Activated naive CD8-positive, alpha-beta T cell (primary cell): Measurements from ENCODE around the gene TIMP3.
"Not testable (repeated sequence)": the region's sequence is repeated elsewhere in the genome, so short reads cannot be mapped to it uniquely, and the experiment has no call there.

ENCODE experiments used
- H3K27ac Mint-ChIP-seq: one replicate; pipeline ENCODE4 v1.8.0; 2021; ENCODE audit warnings: mixed read lengths
- H3K27me3 Mint-ChIP-seq: one replicate; pipeline ENCODE4 v1.8.0; 2021; ENCODE audit warnings: mixed read lengths
- H3K36me3 Mint-ChIP-seq: one replicate; pipeline ENCODE4 v1.8.0; 2021; ENCODE audit warnings: mixed read lengths
- H3K4me1 Mint-ChIP-seq: one replicate; pipeline ENCODE4 v1.8.0; 2021; ENCODE audit warnings: low read depth, mixed read lengths
- H3K4me3 Mint-ChIP-seq: one replicate; pipeline ENCODE4 v1.8.0; 2021; ENCODE audit warnings: mild to moderate bottlenecking, mixed read lengths
- H3K9me3 Mint-ChIP-seq: one replicate; pipeline ENCODE4 v1.8.0; 2021; ENCODE audit warnings: low read depth, mixed read lengths

The TIMP3 gene

DNA sequence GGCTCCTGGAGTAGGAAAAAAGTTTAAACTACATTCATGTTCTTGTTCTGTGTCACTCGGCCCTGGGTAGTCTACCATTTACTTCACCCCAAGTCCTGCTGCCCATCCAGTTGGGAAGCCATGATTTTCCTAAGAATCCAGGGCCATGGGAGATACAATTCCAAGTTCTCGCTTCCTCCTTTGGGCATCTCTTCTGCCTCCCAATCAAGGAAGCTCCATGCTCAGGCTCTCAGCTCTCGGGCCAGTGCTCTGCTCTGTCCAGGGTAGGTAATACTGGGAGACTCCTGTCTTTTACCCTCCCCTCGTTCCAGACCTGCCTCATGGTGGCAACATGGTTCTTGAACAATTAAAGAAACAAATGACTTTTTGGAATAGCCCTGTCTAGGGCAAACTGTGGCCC lies 60.6 kb downstream of the TIMP3 start:
- no peaks in the 10 kb centered on the region for H3K27me3 Mint-ChIP-seq
- no peak overlapping the region for H3K4me3 Mint-ChIP-seq
- no peak overlapping the region for H3K27ac Mint-ChIP-seq
- no peaks in the 10 kb centered on the region for H3K36me3 Mint-ChIP-seq
- no peaks in the 10 kb centered on the region for H3K9me3 Mint-ChIP-seq
- no peaks in the 10 kb centered on the region for H3K4me1 Mint-ChIP-seq

DNA sequence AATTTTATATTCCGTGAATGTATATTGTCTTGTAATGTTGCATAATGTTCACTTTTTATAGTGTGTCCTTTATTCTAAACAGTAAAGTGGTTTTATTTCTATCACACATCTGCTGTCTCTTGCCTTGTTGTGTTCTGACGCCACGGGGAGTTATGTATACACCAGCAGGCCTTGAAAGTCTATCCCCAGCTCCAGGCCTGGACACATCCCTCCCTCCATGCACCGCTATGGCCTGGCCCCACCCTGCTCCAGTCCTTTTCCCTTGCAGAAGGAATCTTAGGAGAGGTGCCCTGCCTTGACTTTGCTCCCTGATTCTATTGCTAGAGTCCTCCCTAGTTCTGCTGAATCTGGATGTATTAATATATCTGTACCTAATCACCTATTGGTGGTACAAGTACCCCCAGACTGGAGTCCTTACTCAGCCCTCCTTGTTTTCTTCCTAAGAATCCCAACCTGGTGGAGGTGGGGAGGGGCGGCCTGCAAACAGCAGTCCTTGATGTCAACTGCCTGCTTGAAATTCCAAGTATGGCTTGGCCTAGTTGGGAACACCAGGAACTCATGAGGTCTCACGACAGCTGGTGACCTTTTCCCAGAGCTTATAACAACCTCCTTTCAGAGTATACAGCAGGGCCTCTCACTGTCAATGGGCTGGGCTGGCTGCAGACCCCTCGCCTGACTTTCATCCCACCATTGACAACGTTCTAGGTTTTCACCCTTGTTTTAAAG lies 61.6 kb downstream of the TIMP3 start:
- Mint-ChIP-seq H3K4me3 (no peak overlapping the region), H3K4me1 (no peaks in the 10 kb centered on the region), H3K9me3 (no peaks in the 10 kb centered on the region), H3K36me3 (no peaks in the 10 kb centered on the region), H3K27ac (no peak overlapping the region), H3K27me3 (no peaks in the 10 kb centered on the region)

DNA sequence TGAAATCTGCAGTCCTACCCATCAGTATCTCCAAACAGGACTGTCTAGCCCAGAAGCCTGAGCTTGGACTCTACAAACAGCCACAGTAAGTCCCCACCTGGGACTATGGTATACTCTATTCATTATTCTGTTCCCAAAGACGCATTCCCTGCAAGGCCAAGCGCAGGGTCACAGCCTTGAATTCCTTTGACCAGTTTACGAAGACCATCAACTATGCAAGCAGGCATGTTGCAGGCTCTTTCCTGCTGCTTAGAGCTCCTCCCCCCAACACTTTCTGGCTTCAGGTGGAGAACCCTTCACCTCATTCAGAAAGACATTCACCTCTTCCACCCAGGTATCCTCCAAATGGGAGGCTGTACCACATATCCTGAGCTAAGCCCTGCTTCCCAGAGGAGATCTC lies 62.5 kb downstream of the TIMP3 start:
- no peaks in the 10 kb centered on the region for H3K4me1 Mint-ChIP-seq
- no peak overlapping the region for H3K27ac Mint-ChIP-seq
- no peaks in the 10 kb centered on the region for H3K9me3 Mint-ChIP-seq
- no peaks in the 10 kb centered on the region for H3K36me3 Mint-ChIP-seq
- H3K4me3 Mint-ChIP-seq: no peak overlapping the region
- H3K27me3 Mint-ChIP-seq: no peaks in the 10 kb centered on the region

DNA sequence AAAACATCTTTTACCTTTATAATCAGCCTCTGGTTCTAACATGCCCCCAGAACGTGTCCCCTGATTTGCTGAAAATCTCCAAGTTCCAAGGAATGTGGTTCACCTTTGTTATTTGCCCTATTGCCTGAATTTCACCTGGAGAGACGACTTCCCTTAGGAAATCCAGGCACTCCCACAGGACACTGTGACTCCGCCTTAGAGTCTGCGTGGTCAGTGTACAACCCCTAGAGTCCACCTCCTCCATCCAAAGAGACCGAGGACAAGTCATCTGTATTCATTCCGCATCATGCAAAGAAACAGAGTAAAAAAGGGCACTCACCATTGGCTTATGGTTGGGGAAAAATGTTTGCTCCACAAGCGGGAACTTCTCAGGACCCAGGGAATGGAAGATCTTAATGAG lies 63.1 kb downstream of the TIMP3 start:
- Mint-ChIP-seq H3K4me3 (no peak overlapping the region), H3K27ac (no peak overlapping the region), H3K9me3 (no peaks in the 10 kb centered on the region), H3K4me1 (no peaks in the 10 kb centered on the region), H3K27me3 (no peaks in the 10 kb centered on the region), H3K36me3 (no peaks in the 10 kb centered on the region)

DNA sequence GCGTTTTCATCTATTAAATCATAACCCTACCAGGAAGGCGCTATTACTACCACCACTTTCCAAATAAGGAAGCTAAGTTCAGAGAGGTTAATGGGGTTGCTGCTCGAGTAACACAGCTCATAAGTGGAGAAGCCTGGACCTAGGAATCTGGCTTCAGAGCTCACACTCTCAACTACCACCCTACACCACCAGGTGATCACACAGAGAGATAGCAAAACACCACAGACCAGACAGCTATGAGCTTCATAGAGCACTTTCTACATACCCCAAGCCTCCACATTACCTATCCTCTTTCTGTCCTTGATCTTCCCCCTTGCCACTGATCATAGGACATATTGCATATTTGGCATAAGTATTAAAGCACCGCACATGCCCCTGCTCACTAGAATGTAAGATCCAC lies 65.4 kb downstream of the TIMP3 start:
- H3K36me3 Mint-ChIP-seq: no peaks in the 10 kb centered on the region
- no peak overlapping the region for H3K27ac Mint-ChIP-seq
- no peaks in the 10 kb centered on the region for H3K9me3 Mint-ChIP-seq
- no peak overlapping the region for H3K4me3 Mint-ChIP-seq
- H3K27me3 Mint-ChIP-seq: no peaks in the 10 kb centered on the region
- H3K4me1 Mint-ChIP-seq: no peaks in the 10 kb centered on the region

DNA sequence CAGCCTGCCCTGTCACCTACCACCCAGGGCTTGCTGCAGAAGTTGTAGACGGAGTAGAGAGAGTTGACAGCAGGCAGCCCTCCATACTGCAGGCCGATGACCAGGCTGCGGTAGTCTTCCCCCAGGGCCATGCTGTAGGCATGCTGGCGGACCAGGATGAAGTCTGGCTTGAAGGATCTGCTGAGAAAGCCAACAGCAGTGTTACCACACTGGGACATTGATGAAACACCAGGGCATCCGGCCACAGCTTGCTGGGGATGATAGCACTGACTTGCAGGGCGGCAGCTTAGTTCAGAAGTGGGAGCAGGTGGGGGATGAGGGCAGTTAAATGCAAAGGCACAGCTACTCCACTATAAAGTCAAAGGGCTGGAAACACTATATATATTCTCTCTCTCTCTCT lies 67.4 kb downstream of the TIMP3 start:
- no peak overlapping the region for H3K27ac Mint-ChIP-seq
- H3K36me3 Mint-ChIP-seq: no peaks in the 10 kb centered on the region
- no peaks in the 10 kb centered on the region for H3K4me1 Mint-ChIP-seq
- no peaks in the 10 kb centered on the region for H3K9me3 Mint-ChIP-seq
- H3K27me3 Mint-ChIP-seq: no peaks in the 10 kb centered on the region
- no peak overlapping the region for H3K4me3 Mint-ChIP-seq

DNA sequence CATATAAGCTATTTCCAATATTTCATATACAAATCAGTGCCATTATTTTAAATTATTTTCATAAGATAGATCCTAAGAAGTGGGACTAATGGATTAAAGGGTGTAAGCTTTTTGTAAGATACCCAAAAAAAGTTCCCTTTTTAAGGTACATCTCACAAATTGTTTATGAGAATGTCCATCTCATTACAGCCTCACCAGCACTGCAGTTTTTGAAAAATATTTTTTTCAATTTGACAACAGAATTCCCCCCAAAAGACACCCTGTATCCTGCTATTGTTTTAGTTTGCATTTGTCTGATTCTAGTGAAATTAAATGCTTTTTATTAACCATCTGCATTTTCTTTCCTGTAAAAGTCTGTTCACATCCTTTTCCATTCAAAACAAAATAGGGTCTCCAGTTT lies 69.0 kb downstream of the TIMP3 start:
- no peaks in the 10 kb centered on the region for H3K27me3 Mint-ChIP-seq
- H3K27ac Mint-ChIP-seq: no peak overlapping the region
- no peaks in the 10 kb centered on the region for H3K4me1 Mint-ChIP-seq
- no peaks in the 10 kb centered on the region for H3K9me3 Mint-ChIP-seq
- H3K36me3 Mint-ChIP-seq: no peaks in the 10 kb centered on the region
- no peak overlapping the region for H3K4me3 Mint-ChIP-seq

DNA sequence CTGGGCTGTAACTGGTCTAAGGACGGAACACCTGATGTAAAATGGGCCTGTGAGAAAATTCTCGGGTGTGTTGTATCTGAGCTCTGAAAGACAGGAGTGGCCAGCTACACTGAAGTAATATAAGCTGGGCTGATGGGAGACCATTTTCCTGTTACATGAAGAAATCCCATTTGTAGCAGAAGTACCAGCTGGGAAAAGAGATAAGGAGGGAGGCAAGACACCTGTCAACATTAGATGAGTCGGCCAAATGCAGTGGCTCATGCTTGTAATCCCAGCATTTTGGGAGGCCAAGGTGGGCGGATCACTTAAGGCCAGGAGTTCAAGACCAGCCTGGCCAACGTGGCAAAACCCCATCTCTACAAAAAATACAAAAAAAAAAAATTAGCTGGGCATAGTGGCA lies 72.1 kb downstream of the TIMP3 start:
- not testable (repeated sequence) for H3K36me3 Mint-ChIP-seq, H3K27me3 Mint-ChIP-seq, H3K9me3 Mint-ChIP-seq, H3K27ac Mint-ChIP-seq, H3K4me3 Mint-ChIP-seq, H3K4me1 Mint-ChIP-seq

DNA sequence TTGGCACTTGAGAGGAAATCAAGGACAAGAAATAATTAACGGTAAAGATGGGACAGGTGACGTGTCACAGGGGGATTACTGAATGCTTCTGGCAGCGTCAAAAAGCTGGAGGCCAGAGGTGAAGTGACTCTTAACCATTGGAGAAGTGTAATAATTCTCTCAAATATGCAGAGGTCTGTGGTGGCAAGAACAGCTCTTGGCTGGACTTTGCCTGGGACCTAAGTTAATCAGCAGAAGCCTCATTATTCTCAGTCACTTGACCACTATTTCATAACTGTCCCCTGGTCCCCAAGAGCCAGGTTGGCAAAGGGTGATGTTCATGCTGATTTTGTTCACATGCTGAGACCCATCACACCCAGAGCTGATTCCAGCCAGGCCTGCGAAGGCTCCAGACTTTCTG lies 72.9 kb downstream of the TIMP3 start:
- no peak overlapping the region for H3K27ac Mint-ChIP-seq
- H3K36me3 Mint-ChIP-seq: no peaks in the 10 kb centered on the region
- H3K27me3 Mint-ChIP-seq: no peaks in the 10 kb centered on the region
- no peak overlapping the region for H3K4me3 Mint-ChIP-seq
- H3K4me1 Mint-ChIP-seq: no peaks in the 10 kb centered on the region
- H3K9me3 Mint-ChIP-seq: no peaks in the 10 kb centered on the region

DNA sequence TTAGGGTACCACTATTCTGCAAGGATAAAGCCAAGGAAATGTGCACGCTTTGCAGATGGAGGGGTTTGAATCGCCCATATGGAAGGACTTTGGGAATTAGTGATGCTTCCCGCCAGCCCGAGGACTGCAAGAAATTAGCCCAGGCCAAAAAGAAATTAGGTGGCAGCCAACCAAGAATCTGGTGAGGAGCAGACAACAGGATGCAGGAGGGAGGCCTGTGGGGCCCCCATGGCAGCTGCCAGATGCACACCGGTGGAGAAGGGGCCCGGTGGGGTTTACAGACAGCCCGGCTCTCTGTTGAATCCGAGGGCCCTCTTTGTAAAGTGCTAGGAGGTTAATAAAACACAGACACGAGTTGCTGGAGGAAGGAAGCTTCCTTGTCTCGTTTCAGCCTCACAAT lies 73.5 kb downstream of the TIMP3 start:
- H3K9me3 Mint-ChIP-seq: no peaks in the 10 kb centered on the region
- no peaks in the 10 kb centered on the region for H3K27me3 Mint-ChIP-seq
- H3K4me1 Mint-ChIP-seq: no peaks in the 10 kb centered on the region
- no peak overlapping the region for H3K4me3 Mint-ChIP-seq
- H3K36me3 Mint-ChIP-seq: no peaks in the 10 kb centered on the region
- no peak overlapping the region for H3K27ac Mint-ChIP-seq

DNA sequence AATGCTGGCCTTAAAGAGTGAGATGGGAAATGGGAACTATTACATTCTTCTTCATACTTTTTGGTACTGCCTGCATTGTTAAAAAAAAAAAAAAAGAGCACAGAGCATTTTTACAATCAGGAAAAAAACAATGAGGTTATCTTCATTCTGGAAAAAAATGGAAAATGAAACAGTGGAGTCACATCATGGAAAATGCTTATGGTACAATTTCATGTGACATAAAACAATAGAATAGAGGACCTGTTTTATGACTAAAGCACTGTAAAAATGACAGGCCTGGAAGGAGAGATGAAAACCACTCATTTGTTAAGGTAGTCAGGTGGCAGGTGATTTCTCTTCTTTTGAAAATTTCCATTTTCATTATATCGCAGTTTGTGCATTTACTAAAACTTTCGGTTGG lies 75.0 kb downstream of the TIMP3 start:
- H3K36me3 Mint-ChIP-seq: no peaks in the 10 kb centered on the region
- no peaks in the 10 kb centered on the region for H3K9me3 Mint-ChIP-seq
- no peaks in the 10 kb centered on the region for H3K27me3 Mint-ChIP-seq
- no peak overlapping the region for H3K27ac Mint-ChIP-seq
- peaks cover 11% of the 10 kb centered on the region for H3K4me1 Mint-ChIP-seq
- H3K4me3 Mint-ChIP-seq: no peak overlapping the region

DNA sequence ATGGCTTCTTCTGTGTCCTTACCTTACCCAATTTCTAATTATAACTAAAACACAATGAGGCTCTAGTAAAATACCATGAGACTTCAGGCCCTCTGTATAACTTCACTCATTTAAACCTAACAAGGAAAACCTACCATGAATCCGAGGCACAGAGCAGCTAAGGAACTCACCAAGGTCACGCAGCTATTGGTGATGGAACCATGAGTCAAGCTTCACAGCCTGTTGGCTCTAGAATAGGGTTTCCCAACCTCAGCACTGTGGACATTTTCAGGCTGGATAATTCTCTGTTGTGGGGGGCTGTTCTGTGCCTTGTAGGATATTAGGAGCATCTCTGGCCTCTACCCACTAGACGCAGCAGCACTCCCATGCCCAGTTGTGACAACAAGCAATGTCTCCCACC lies 75.7 kb downstream of the TIMP3 start:
- H3K27ac Mint-ChIP-seq: no peak overlapping the region
- no peaks in the 10 kb centered on the region for H3K27me3 Mint-ChIP-seq
- H3K36me3 Mint-ChIP-seq: no peaks in the 10 kb centered on the region
- no peaks in the 10 kb centered on the region for H3K9me3 Mint-ChIP-seq
- no peak overlapping the region for H3K4me3 Mint-ChIP-seq
- peaks cover 14% of the 10 kb centered on the region for H3K4me1 Mint-ChIP-seq

DNA sequence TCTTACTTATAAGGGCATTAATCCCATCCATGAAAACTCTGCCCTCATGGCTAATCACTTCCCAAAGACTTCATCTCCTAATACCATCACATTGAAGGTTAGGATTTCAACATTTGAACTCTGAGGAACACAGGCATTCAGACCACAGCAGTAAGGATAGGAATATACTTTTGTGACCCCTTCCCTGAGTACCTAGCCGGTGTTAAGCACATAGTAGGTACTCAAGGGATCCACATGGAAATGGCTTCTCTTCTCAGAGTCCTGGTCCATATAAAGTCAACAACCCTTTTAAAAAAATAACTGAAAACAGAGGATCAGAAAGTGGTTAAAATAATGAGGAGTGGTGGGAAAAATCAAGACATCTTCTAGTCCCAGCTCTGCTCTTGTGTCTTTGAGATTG lies 78.0 kb downstream of the TIMP3 start:
- Mint-ChIP-seq H3K9me3 (no peaks in the 10 kb centered on the region), H3K27me3 (no peaks in the 10 kb centered on the region), H3K36me3 (no peaks in the 10 kb centered on the region), H3K27ac (no peak overlapping the region), H3K4me1 (peaks cover 17% of the 10 kb centered on the region), H3K4me3 (no peak overlapping the region)

DNA sequence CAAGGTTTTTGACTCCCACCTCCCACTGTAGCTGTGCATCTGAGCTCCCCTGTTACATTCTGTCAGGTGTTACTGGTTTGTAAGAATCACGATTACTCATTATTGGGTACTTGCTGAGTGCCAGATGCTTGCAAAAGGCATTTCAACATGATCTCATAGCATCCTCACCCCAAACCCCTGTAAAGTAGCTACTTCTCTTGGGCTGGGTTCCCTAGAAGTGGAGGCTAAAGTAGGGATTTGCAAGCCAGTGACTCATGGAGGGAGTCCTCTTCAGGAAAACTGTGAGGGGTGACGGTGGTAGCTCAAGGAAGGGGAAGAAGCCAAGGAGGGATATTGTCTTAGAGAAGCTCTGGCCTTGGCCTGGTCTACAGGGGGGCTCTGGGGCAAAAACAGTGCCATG lies 78.6 kb downstream of the TIMP3 start:
- no peaks in the 10 kb centered on the region for H3K27me3 Mint-ChIP-seq
- H3K4me1 Mint-ChIP-seq: peaks cover 17% of the 10 kb centered on the region
- no peak overlapping the region for H3K27ac Mint-ChIP-seq
- no peak overlapping the region for H3K4me3 Mint-ChIP-seq
- H3K9me3 Mint-ChIP-seq: no peaks in the 10 kb centered on the region
- no peaks in the 10 kb centered on the region for H3K36me3 Mint-ChIP-seq

DNA sequence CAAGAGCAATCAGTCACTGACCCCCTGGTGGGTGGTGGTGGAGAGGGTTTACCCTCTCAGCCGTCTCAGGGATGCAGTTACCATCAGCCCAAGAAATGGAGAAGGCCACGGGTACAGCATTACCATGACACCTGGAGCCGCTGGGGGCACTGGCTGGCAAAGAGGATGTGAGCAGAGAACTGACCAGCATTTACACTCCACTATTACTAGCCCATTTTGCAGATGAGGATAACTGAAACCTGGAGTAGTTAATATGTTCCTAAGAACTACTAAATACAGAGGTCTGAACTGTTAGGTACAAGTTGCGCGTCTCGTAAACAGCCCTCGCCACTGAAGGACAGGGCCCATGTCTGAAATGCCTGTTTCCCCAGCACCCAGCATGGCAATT lies 79.0 kb downstream of the TIMP3 start:
- Mint-ChIP-seq H3K36me3 (no peaks in the 10 kb centered on the region), H3K27me3 (no peaks in the 10 kb centered on the region)

DNA sequence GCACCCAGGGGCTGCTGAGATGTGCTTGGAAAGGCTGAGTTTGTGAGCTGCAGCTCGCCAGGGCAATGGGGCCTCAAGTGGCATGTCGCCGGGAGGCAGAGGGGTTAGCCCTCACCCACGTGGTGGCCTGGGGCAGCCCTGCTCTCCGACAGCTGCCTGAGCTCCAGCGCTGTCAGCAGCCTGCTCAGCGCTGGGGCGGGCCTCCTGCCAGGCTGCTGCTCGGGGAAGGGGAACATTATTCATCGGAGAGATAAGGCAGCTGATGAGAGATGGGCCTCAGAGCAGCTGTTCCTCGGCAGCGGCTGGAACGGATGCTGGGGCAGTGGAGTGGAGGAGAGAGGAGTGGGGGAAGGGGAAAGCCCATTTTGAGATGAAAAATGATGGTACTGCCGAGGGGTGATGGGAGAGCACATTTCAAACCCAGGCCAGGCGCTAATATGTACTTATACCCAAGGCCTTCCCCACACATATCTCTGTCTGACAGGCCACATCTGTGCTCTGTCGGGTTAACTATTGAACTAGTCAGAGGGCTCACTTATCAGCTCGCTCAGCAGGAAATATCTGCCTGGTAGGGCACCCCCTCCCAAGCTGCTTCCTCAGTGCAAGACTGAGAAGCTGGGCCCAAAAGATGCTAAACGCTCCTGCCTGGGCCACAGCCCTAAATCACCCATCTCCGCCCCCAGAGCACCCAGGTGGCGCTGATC lies 79.5 kb downstream of the TIMP3 start:
- no peaks in the 10 kb centered on the region for H3K36me3 Mint-ChIP-seq
- H3K4me1 Mint-ChIP-seq: peaks cover 17% of the 10 kb centered on the region
- H3K4me3 Mint-ChIP-seq: peak overlapping the region; percentile 68
- H3K27ac Mint-ChIP-seq: peak overlapping the region; percentile 50
- H3K9me3 Mint-ChIP-seq: no peaks in the 10 kb centered on the region
- H3K27me3 Mint-ChIP-seq: no peaks in the 10 kb centered on the region

More for the DNA sequence above, 79.0 kb downstream of the TIMP3 start:
- peak overlapping the region; percentile 64 for H3K27ac Mint-ChIP-seq
- no peak overlapping the region for H3K4me3 Mint-ChIP-seq
- H3K4me1 Mint-ChIP-seq: peaks cover 17% of the 10 kb centered on the region
- no peaks in the 10 kb centered on the region for H3K9me3 Mint-ChIP-seq
